Stimulated activated CD4-positive, alpha-beta T cell treated with anti-CD3 and anti-CD28 coated beads, Interleukin-12 subunit alpha, Interleukin-12 subunit beta, amount 100 ng/mL, for 24 hours (primary cell): ENCODE data around the gene DRG2.
A peak's percentile ranks its signal among the peaks of the same experiment; 100 is the strongest.

Experiments used
- DNase-seq, 2 experiments: peaks; one replicate each; pipeline ENCODE4 v3.0.0-alpha.2; 2020; ENCODE audit warnings: low read depth in 2 of 2

Gene DRG2, protein sequence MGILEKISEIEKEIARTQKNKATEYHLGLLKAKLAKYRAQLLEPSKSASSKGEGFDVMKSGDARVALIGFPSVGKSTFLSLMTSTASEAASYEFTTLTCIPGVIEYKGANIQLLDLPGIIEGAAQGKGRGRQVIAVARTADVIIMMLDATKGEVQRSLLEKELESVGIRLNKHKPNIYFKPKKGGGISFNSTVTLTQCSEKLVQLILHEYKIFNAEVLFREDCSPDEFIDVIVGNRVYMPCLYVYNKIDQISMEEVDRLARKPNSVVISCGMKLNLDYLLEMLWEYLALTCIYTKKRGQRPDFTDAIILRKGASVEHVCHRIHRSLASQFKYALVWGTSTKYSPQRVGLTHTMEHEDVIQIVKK

DNA sequence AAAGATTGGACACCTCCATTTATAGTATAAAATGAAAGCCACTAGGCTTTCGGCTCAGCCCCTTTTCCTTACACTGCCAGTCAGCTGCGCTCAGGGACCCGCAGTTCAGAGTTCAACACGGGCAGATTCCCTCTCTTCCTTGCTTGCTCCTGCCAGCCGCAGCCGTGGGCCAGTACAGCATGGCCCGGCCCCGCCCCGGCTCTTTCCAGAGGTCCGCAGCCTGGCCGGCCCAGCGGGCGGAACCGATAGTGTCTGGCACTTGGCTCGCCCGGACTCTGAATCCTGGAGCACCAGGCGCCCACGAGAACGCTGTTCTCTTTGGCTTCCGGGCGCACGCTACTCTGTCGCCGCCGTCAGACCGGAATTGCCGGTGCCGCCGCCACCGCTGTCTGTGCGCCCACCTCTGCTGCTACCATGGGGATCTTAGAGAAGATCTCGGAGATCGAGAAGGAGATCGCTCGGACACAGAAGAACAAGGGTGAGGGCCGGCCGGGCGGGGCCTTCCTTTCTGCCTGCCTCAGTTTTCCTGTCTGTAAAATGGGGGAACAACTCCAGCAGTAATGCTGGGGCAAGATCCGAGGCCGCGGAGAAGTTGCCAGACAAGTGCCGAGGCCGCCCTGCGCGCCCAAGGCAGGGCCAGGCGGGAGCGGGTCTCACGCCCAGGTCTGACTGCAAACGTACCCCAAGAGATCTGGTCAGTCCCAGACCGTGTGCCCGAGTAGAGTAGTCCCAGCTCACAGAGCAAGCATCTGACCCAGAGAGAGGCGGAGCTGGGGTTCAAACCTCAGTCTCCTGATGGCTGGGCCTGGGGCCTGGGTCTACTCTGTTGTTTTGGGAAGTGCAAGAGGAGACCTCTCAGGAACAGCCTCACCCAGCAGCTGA lies at the start of gene DRG2:
Gene DRG2 (plus strand): TSS at position 339 of the 882 bp plus-strand sequence. CDS start 76 bp downstream, at position 415.
- peak; percentile 80 to 89 for DNase-seq

GRCh38 chr17:18038149-18038850 lies 49.4 kb upstream of the DRG2 start:
- DNase-seq = peak in 1 of 2 experiments; percentile 5

- peak; percentile 98 to 99 for DNase-seq
These were observed 48.8 kb upstream of the DRG2 start, which contains the start of the genes ATPAF2 and GID4 for GRCh38 chr17:18038861-18039534. ATPAF2 (minus strand) TSS chr17:18039168; CDS start chr17:18039013, 155 bp downstream. GID4 (plus strand) TSS chr17:18039408; CDS start chr17:18039465, 57 bp downstream.

- peak in 1 of 2 experiments; percentile 9 for DNase-seq
These were observed 48.0 kb upstream of the DRG2 start for GRCh38 chr17:18039535-18040260.

- no peak for DNase-seq
These were observed 47.4 kb upstream of the DRG2 start for GRCh38 chr17:18040261-18040858.

DNA sequence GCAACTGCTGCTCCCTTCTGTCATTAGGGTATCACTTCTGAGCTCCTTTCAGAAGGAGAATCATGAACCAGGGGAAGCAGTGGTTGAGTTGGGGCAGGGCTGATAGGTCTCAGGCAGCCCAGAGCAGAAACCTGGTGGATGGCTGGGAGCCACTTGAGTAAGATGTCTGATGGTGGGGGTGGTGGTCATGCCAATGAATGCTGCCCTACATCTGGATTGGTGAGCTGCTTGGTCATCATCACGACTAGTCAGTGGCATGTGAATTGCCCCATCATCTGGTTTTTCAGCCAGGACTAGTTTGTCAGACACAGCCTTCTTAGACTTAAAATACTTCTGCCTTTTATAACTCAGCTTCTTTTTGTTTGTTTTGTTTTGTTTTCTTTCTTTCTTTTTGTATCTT lies 46.0 kb upstream of the DRG2 start:
- no peak for DNase-seq

DNA sequence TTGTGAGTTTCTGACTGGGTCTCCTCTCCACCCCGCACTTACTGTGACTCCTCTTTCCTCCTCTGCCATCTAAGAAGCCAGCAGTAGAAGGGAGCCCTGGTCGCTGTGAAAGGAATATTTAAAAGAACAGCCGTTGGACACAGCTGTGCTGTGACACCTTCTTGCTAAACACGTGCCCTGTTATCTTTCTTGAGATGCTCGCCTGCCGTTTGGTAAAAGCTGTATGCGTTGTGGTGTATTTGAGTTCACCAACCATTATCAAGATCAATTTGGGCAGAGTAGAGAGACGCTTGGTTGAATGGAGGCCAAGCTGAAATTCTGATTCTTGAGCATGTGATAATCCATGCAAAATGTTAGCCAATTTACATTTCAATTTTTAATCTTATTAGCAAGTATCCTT lies 44.8 kb upstream of the DRG2 start:
- no peak for DNase-seq

DNA sequence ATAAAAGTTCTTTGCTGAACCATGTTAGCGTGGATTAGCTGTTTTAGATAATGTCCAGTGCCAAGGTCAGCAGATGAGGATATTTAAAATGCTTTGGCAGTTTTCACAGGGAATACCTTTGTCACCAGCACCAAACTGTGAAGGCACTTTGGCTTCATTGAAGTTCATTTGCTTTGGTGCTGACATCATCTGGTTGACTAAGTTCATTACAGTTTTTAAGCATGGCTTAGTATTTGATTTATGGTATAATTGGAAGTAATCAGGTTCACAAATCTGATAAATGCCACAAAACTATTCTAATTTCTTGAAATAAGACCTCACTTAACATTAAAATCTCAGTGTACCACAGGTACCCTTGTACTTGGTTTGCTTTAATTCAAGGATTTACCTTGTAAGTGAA lies 44.3 kb upstream of the DRG2 start:
- DNase-seq = no peak

DNA sequence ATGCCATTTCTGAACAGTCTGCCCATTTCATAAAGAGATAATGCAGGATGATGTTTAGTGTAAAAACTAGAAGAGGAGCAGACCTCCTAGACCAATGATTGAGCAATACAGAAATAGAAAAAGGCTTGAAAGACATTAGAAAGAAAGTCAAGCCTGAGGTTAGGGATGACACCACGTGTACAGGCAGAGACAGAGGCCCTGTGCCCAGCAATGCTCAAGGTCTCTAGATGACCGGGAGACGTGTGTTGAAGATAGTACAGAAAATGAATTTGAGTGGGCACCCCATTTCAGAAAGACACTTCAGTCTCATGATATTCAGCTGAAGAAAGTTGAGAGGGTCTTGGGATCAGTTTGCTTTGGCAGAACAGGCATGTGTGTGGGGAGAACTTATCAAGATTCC lies 43.1 kb upstream of the DRG2 start:
- DNase-seq = no peak

- DNase-seq = no peak
These were observed 41.9 kb upstream of the DRG2 start for GRCh38 chr17:18045691-18046350.

GRCh38 chr17:18055597-18055996 lies 32.2 kb upstream of the DRG2 start:
- no peak for DNase-seq

DNA sequence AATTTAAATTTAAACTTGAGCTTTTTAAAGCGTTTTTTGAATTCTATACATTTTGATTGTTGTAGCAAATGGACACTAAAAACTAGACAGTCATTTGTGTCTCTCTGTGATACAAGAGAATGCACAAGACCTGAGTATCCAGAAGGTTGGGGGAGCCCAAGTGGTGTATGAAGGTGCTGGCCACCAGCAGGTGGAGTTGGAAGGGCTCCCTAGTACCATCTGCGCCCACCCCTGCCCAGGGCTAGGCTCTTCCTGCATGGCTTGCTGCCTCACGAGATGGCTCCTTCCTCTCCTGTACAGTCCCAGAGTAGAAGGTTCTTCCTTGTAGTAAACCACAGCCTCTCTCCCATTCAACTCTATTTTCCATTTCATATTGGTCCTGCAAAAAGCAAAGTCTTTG lies 31.5 kb upstream of the DRG2 start:
- no peak for DNase-seq

- no peak for DNase-seq
These were observed 28.5 kb upstream of the DRG2 start for GRCh38 chr17:18059283-18059682.

DNA sequence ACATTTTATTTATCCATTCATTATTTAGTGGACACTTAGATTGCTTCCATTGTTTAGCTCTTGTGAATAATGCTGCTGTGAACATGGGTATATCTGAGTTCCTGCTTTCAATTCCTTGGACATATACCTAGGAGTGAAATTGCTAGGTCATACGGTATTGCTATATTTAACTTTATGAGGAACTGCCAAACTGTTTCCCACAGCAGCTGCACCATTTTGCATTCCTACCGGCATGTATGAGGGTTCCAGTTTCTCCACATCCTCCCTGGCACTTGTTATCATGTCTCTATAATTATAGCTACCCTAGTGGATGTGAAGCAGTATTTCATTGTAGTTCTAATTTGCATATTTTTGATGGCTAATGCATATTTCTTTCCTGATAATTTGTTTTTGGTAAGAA lies 23.7 kb upstream of the DRG2 start:
- DNase-seq = no peak

GRCh38 chr17:18065546-18065945 lies 22.2 kb upstream of the DRG2 start:
- no peak for DNase-seq

GRCh38 chr17:18066866-18067265 lies 20.9 kb upstream of the DRG2 start:
- DNase-seq = no peak

DNA sequence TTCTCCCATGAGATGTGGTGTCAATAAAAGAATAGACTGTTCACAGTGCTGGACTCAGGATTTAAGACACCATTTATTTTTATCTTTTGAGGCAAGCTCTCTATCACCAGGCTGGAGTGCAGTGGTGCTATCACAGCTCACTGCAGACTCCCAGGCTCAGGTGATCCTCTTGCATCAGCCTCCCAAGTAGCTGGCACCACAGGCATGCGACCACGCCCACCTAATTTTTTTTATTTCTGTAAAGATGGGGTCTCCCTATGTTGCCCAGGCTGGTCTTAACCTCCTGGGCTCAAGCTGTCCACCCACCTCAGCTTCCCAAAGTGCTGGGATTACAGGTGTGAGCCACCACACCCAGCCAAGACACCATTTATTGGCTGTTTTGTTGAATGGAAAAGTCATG lies 18.6 kb upstream of the DRG2 start:
- no peak for DNase-seq

GRCh38 chr17:18070861-18071340 lies 16.8 kb upstream of the DRG2 start:
- DNase-seq = no peak

- no peak for DNase-seq
These were observed 16.0 kb upstream of the DRG2 start for GRCh38 chr17:18071751-18072150.
